GM18951 (cell line): ENCODE results near the gene HIKESHI.
"Not testable (repeated sequence)": the region's sequence is repeated elsewhere in the genome, so short reads cannot be mapped to it uniquely, and the experiment has no call there.

ENCODE experiments used
- POLR2A ChIP-seq: IDR thresholded peaks from 4 replicates; pipeline ENCODE4 v1.6.1; 2011; ENCODE audit warnings: mild to moderate bottlenecking; ENCODE audit not compliant: insufficient read length, insufficient read depth; ENCODE audit errors: extremely low read depth
- in situ Hi-C: fragments of 300-500 bp; cut with MboI; formaldehyde crosslinking; loops from one replicate; pipeline ENCODE4 v1.12.0; 2022; ENCODE audit warnings: low sequenced_read_pairs, mixed read lengths, inconsistent platforms; ENCODE audit not compliant: unreplicated experiment

Gene HIKESHI

GRCh38 chr11:86337227-86337626 lies 35.2 kb downstream of the HIKESHI start:
- in situ Hi-C loops: no loop called here
- TF ChIP-seq POLR2A: no peak

- in situ Hi-C loops: no loop called here
- TF ChIP-seq POLR2A: no peak
Observed at GRCh38 chr11:86341382-86341781, 39.3 kb downstream of the HIKESHI start.

GRCh38 chr11:86346513-86346912 lies 44.5 kb downstream of the HIKESHI start:
- no peak for TF ChIP-seq POLR2A
- in situ Hi-C loops: no loop called here

GRCh38 chr11:86355256-86355655 lies 53.2 kb downstream of the HIKESHI start:
- TF ChIP-seq POLR2A: no peak
- in situ Hi-C loops: no loop called here

- in situ Hi-C loops: not testable (repeated sequence)
Observed at GRCh38 chr11:86357412-86357811, 55.4 kb downstream of the HIKESHI start.

- in situ Hi-C loops: no loop called here
- TF ChIP-seq POLR2A: no peak
Observed at GRCh38 chr11:86358720-86359119, 56.7 kb downstream of the HIKESHI start.

GRCh38 chr11:86360775-86361395 lies 58.8 kb downstream of the HIKESHI start:
- no peak for TF ChIP-seq POLR2A
- in situ Hi-C loops: no loop called here

- TF ChIP-seq POLR2A: no peak
- in situ Hi-C loops: no loop called here
Observed at GRCh38 chr11:86363424-86363823, 61.4 kb downstream of the HIKESHI start.

GRCh38 chr11:86365546-86365945 lies 63.5 kb downstream of the HIKESHI start:
- in situ Hi-C loops: no loop called here
- no peak for TF ChIP-seq POLR2A

GRCh38 chr11:86369668-86370067 lies 67.6 kb downstream of the HIKESHI start:
- TF ChIP-seq POLR2A: no peak
- in situ Hi-C loops: no loop called here

GRCh38 chr11:86370171-86370570 lies 68.1 kb downstream of the HIKESHI start:
- in situ Hi-C loops: no loop called here
- no peak for TF ChIP-seq POLR2A

- TF ChIP-seq POLR2A: no peak
- in situ Hi-C loops: no loop called here
Observed at GRCh38 chr11:86370922-86371594, 69.0 kb downstream of the HIKESHI start.

- in situ Hi-C loops: no loop called here
- TF ChIP-seq POLR2A: no peak
Observed at GRCh38 chr11:86372041-86372440, 70.0 kb downstream of the HIKESHI start.

GRCh38 chr11:86372586-86372985 lies 70.5 kb downstream of the HIKESHI start:
- in situ Hi-C loops: no loop called here
- no peak for TF ChIP-seq POLR2A

GRCh38 chr11:86374069-86374468 lies 72.0 kb downstream of the HIKESHI start:
- in situ Hi-C loops: no loop called here
- no peak for TF ChIP-seq POLR2A

- in situ Hi-C loops: no loop called here
- TF ChIP-seq POLR2A: no peak
Observed at GRCh38 chr11:86374586-86374985, 72.5 kb downstream of the HIKESHI start, which contains the start of gene CCDC81. Gene CCDC81 (plus strand): TSS chr11:86374887. CDS start chr11:86375164, 277 bp downstream.
